HepG2 (cell line): ENCODE results near the gene WDR82. TPM values are rescaled to one million over a fixed set of nuclear protein-coding genes. Genes with fewer than 3 reads are reported as not detected.

Source experiments
- ARID3A ChIP-seq: IDR thresholded peaks from 2 replicates; pipeline ENCODE4 v1.6.1; 2012; ENCODE audit warnings: low read depth, low read length, improper control_type of control experiment
- ARNT ChIP-seq: fragments of 450-650 bp; IDR thresholded peaks from 2 replicates; pipeline ENCODE4 v1.6.1; 2017
- ARNT2 ChIP-seq: sonication (generic); formaldehyde crosslinking; IDR thresholded peaks from 2 replicates; pipeline ENCODE4 v1.8.0; 2022; ENCODE audit warnings: mild to moderate bottlenecking, low read depth, missing genetic modification reagents, moderate library complexity
- ATF7-NPFF ChIP-seq: sonication (generic); formaldehyde crosslinking; IDR thresholded peaks from 2 replicates; pipeline ENCODE4 v1.8.1; 2023; ENCODE audit warnings: mild to moderate bottlenecking, low read depth, missing genetic modification reagents, moderate library complexity
- CSRNP1 ChIP-seq: sonication (generic); formaldehyde crosslinking; IDR thresholded peaks from 2 replicates; pipeline ENCODE4 v1.8.1; 2023; ENCODE audit warnings: mild to moderate bottlenecking, missing genetic modification reagents
- HBP1 ChIP-seq: IDR thresholded peaks from 2 replicates; pipeline ENCODE4 v1.6.1; 2016; ENCODE audit warnings: low read depth, control low read depth
- HDAC1 ChIP-seq: sonication (generic); formaldehyde crosslinking; IDR thresholded peaks from 2 replicates; pipeline ENCODE4 v1.5.1; 2020; ENCODE audit warnings: mild to moderate bottlenecking, missing genetic modification reagents
- KAT8 ChIP-seq: IDR thresholded peaks from 2 replicates; pipeline ENCODE4 v1.6.1; 2016; ENCODE audit warnings: missing genetic modification reagents, missing compliant biosample characterization
- KLF16 ChIP-seq, 2 experiments: sonication (generic) in 1 of 2; formaldehyde crosslinking in 1 of 2; IDR thresholded peaks; 2 replicates each; pipeline versions ENCODE4 v1.6.1 to v1.8.0; 2016 to 2023; ENCODE audit warnings: missing genetic modification reagents in 2 of 2, missing compliant biosample characterization in 1 of 2
- MXD3 ChIP-seq: IDR thresholded peaks from 2 replicates; pipeline ENCODE4 v1.6.1; 2016; ENCODE audit warnings: mild to moderate bottlenecking, missing biosample characterization, missing genetic modification reagents
- POGK ChIP-seq: sonication (generic); formaldehyde crosslinking; conservative IDR thresholded peaks from 2 replicates; pipeline ENCODE4 v1.8.0; 2022; ENCODE audit warnings: mild to moderate bottlenecking, moderate library complexity, missing genetic modification reagents
- PRDM4 ChIP-seq: sonication (generic); formaldehyde crosslinking; IDR thresholded peaks from 2 replicates; pipeline ENCODE4 v1.9.0; 2021; ENCODE audit warnings: missing genetic modification reagents, borderline replicate concordance
- SPEN ChIP-seq: sonication (generic); formaldehyde crosslinking; IDR thresholded peaks from 2 replicates; pipeline ENCODE4 v1.5.1; 2020; ENCODE audit warnings: low read depth, mild to moderate bottlenecking, missing genetic modification reagents
- SRF ChIP-seq: IDR thresholded peaks from 2 replicates; pipeline ENCODE4 v1.6.1; 2011; ENCODE audit warnings: mild to moderate bottlenecking, low read depth, low read length, moderate library complexity
- XRCC5 ChIP-seq: fragments of 200-400 bp; formaldehyde crosslinking; optimal IDR thresholded peaks from 2 replicates; pipeline ENCODE3; 2017; ENCODE audit warnings: mild to moderate bottlenecking, low read length
- ZC3H13 ChIP-seq: sonication (generic); formaldehyde crosslinking; IDR thresholded peaks from 2 replicates; pipeline ENCODE4 v1.8.1; 2023; ENCODE audit warnings: mild to moderate bottlenecking, missing genetic modification reagents, moderate library complexity
- ZMAT3 ChIP-seq: sonication (generic); formaldehyde crosslinking; conservative IDR thresholded peaks from 2 replicates; pipeline ENCODE4 v1.7.0; 2021; ENCODE audit warnings: missing genetic modification reagents
- ZNF335 ChIP-seq: sonication (generic); formaldehyde crosslinking; IDR thresholded peaks from 2 replicates; pipeline ENCODE4 v1.4.0; 2020; ENCODE audit warnings: missing genetic modification reagents
- ZNF530 ChIP-seq: sonication (generic); formaldehyde crosslinking; IDR thresholded peaks from 2 replicates; pipeline ENCODE4 v1.5.0; 2020; ENCODE audit warnings: low read depth, mild to moderate bottlenecking, missing genetic modification reagents
- ZNF558 ChIP-seq: sonication (generic); formaldehyde crosslinking; IDR thresholded peaks from 2 replicates; pipeline ENCODE4 v1.9.0; 2022; ENCODE audit warnings: mild to moderate bottlenecking, missing genetic modification reagents, borderline replicate concordance
- ZNF782 ChIP-seq: sonication (generic); formaldehyde crosslinking; IDR thresholded peaks from 2 replicates; pipeline ENCODE4 v1.4.0; 2020; ENCODE audit warnings: missing genetic modification reagents, mild to moderate bottlenecking, borderline replicate concordance
- polyA plus RNA-seq, 8 experiments: library from polyadenylated mRNA; depleted of rRNA in 3 of 8; stranded (reverse) in 7 of 8; unstranded in 1 of 8; fragments of >200 nt; fragmentation: Illumina TruSeq in 4 of 8; extraction: Trizol in 4 of 8; gene quantifications; 2 replicates each; pipeline versions ENCODE4 v1.2.1 to v1.2.3, GENCODE V29; 2011 to 2016; ENCODE audit warnings: low read depth in 4 of 8, missing spikeins in 1 of 8, mixed read lengths in 1 of 8; ENCODE audit not compliant: insufficient read depth in 1 of 8
- total RNA-seq, 5 experiments: library from RNA; depleted of rRNA; stranded (reverse); fragments of >200 nt; fragmentation: Illumina TruSeq; extraction: Trizol; gene quantifications; 2 replicates each; pipeline ENCODE4 v1.2.3, GENCODE V29; 2016; ENCODE audit warnings: low read depth in 1 of 5

WDR82 gene
- total and polyA plus RNA-seq, 2 of the 13 experiments (the other 11 are each of a cell fraction or from before 2014, with no cell fraction given): 39.1 to 59.5 TPM

GRCh38 chr3:52210550-52211046 is 67.9 kb downstream of the WDR82 start (continued):
- TF ChIP-seq PRDM4 (no peak), ARNT2 (CRISPR knock-in tag) (peak; percentile 65), ATF7-NPFF (CRISPR knock-in tag) (no peak), XRCC5 (no peak), KLF16 (CRISPR knock-in tag; IDR thresholded peaks at IDR 0.05) (peak in 1 of 2 experiments; percentile 93; a peak in 2 of 4 replicates), ZMAT3 (peak; percentile 70; the same call in 1 of the 2 replicates), POGK (peak; percentile 86), ARNT (no peak), ZNF530 (CRISPR knock-in tag) (no peak), ZNF335 (CRISPR knock-in tag) (0 out of 2 replicates have a peak, but pooled peaks have one; percentile 57), MXD3 (no peak), SPEN (no peak), HBP1 (CRISPR knock-in tag) (peak; percentile 84; the same call in 1 of the 2 replicates), KAT8 (CRISPR knock-in tag) (peak; percentile 85; the same call in 1 of the 2 replicates), HDAC1 (CRISPR knock-in tag) (peak; percentile 68), ZNF782 (CRISPR knock-in tag) (no peak), ARID3A (peak; percentile 98), ZC3H13 (CRISPR knock-in tag) (no peak), SRF (peak; percentile 98), CSRNP1 (CRISPR knock-in tag) (no peak; the same call in 1 of the 2 replicates), ZNF558 (CRISPR knock-in tag) (no peak)
